ENCODE data around the gene ARHGAP10. TPM values are rescaled to one million over a fixed set of nuclear protein-coding genes. Genes with fewer than 3 reads are reported as not detected.

ARHGAP10 gene
- total RNA-seq, 1 donor from 2014 or later = 11.5 TPM

DNA sequence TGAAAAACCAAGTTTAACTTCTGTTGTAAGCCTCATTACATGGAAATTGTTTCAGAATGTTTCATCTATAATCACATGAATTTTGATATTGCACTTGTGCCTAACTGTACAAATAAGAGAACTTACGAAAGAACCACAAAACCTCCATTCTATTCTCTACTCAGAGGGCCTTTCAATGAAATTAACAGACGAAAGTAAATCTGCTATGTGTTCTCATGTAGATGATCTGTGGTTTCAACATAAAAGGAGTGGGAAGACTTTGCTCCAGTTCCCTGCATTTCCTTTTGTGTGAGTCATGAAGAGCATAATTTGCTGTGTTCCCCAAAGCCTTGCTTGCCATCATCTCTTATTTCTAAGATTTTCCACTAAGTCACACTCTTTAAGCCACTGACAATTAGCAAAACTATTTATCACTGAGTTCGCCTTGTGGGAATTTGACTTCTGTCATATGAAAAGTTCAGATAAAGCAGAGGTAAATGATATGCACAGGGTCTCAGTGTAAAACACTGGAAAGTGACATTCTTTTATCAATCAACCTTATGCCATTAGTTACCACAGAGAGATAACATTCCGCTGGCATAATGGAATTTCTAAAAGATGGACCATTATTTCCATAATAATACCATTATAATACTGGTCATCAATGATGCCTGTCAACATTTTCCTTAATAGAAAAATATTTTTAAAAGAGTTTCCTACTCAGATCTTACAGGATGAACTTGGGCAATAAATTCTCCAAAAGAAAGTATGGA, 380.5 kb downstream of the ARHGAP10 start:
- intact Hi-C loops (cut with micrococcal nuclease) = no loop called here

DNA sequence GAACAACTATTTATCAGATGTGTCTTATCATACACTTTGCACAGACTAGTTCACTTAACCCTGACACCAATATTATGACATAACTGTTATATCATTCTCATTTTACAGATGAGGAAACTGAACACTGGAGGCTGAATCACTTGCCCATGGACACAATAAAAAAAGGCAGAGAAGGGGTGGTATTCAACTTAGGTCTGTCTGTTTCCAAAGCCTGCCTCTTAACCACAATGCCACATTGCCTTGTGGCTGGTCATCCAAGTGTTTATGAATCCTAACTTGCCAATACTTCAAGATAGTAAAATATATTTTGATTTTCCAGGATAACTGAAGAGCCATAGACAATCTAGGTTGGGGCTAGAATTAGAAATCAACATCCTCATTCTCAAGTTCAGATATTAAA, 382.5 kb downstream of the ARHGAP10 start:
- intact Hi-C loops (cut with micrococcal nuclease) = no loop called here

DNA sequence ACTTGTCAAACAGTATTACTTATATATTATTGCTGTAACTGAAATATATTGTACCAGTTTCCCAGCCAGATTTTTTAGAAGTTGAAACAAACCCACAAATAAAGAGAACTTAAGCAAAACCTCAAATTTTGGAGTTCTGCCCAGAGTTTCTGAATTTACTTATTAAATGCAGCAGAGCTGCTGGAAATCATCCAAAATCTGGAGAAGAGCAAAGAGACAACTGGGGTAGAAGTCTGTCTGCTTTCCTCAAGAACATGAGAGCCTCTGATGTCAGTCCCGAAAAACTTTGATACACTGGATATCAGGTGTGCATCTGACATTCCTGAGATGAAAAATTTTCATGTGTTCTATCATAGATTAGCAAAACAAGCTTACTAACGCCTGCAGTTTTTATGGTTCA, 384.4 kb downstream of the ARHGAP10 start:
- intact Hi-C loops (cut with micrococcal nuclease) = no loop called here

DNA sequence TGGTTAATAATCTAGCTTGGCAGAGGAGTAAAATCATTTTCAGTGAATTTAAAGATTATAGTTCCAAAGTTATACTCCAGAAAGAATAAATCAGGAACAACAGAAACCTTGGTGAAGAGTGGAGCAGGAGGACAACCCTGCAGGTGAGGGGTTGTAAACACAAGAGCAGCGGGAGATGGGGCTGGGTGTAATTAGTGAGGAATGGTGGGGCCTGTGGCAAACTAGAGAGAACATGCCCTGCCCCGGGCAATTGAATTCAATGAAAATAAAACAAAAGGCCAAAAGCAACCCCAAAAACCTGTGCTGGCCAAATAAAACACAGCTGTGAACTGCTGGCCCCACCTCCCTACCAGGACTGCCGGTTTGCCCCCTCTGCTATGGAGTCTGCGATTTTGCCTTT, 385.1 kb downstream of the ARHGAP10 start:
- intact Hi-C loops (cut with micrococcal nuclease) = no loop called here

DNA sequence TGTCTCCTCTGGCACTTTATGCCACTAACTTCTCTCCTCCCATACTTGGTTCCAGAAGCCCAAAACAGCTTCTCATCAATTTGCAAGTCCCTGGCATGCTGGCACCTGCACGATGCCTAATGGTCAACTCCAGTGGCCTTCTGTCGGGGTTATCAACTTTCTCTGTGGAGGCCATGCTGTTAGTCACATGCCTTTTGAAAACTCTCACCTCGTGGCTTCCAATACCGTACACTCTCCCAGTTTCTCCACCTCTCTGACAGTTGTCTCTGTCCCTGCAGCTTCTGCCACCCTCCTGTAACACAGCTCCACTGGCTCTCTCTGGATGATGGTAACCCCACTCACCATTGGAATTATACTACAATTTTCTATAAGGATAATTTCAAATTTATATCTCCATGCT, 386.3 kb downstream of the ARHGAP10 start:
- intact Hi-C loops (cut with micrococcal nuclease) = no loop called here

DNA sequence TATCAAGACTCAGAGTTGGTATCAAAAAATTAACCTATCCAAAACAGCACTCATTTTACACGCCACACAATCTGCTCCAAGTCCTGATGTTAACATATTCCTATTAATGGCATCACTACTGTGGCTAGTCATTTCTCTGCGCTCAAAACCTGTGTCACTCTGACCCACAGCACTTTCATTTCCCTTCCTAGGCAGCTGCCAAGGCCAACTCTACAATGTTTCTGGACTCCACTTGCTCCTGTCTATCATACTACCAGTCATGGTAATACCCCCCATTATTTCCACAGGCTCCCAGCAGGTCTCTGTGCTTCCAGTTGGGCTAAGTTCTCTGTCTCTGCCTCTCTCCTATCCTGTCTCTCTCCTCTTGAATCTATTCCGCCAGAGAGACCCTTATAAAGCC, 386.7 kb downstream of the ARHGAP10 start:
- intact Hi-C loops (cut with micrococcal nuclease) = no loop called here

DNA sequence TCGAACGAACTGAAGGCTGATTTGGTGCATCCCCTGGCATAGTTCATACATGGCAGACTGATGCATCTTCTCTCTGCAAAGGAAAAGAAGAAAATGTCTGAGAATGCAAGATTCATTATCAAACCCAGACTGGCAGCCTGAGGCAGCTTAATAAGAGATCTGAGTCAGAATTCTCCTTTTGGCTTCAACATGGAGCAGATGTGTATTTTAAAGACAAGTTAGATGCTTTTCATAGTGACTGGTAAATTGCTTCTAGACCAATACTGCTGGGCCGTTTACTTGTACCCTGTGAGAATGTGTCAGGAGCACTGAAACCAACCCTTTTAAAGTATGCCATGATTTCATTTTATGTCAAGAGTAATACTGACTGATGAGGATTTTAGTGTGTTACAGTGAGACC, 388.3 kb downstream of the ARHGAP10 start:
- intact Hi-C loops (cut with micrococcal nuclease) = no loop called here

Other genes starting within 250 kb of the ARHGAP10 start
- 16.1 and 18.6 TPM in 2 replicates for gene TMEM184C, start 114.7 kb upstream of the ARHGAP10 start, total RNA-seq
- gene PRMT9, start 47.9 kb upstream of the ARHGAP10 start, total RNA-seq = 8.3 and 10.1 TPM in 2 replicates

All from T-helper 1 cell treated with Interleukin-12 subunit alpha and Interleukin-12 subunit beta and Interleukin-4 antibody, amounts not matched to agents 30 ng/mL and 1 ng/mL, for 36 hours (primary cell).